HepG2 (cell line): ENCODE measurements around the gene CYP27B1. TPM values are rescaled to one million over a fixed set of nuclear protein-coding genes. Genes with fewer than 3 reads are reported as not detected.
A peak's percentile ranks its signal among the peaks of the same experiment; 100 is the strongest.

ENCODE experiments used
- ATF7 ChIP-seq, 2 experiments: fragments of 450-650 bp in 1 of 2; sonication (generic) in 1 of 2; formaldehyde crosslinking in 1 of 2; IDR thresholded peaks; 2 replicates each; pipeline versions ENCODE4 v1.4.0 to v1.6.1; 2016 to 2020; ENCODE audit warnings: antibody characterized with exemption in 1 of 2, mild to moderate bottlenecking in 1 of 2, missing genetic modification reagents in 1 of 2
- CREB1 ChIP-seq, 2 experiments: fragments of 450-650 bp in 1 of 2; IDR thresholded peaks; 2 replicates each; pipeline ENCODE4 v1.6.1; 2016 to 2017; ENCODE audit warnings: control low read depth in 1 of 2, mild to moderate bottlenecking in 1 of 2, missing compliant biosample characterization in 1 of 2, missing genetic modification characterization in 1 of 2
- GABPA ChIP-seq, 2 experiments: IDR thresholded peaks; 2 replicates each; pipeline ENCODE4 v1.6.1; 2011 to 2016; ENCODE audit warnings: low read depth in 2 of 2, low read length in 1 of 2, missing biosample characterization in 1 of 2, missing genetic modification characterization in 1 of 2
- GATA4 ChIP-seq: sonication (generic); IDR thresholded peaks from 2 replicates; pipeline ENCODE4 v1.6.1; 2016; ENCODE audit warnings: antibody characterized with exemption, low read depth, borderline replicate concordance
- HDAC2 ChIP-seq: sonication (generic); formaldehyde crosslinking; IDR thresholded peaks from 2 replicates; pipeline ENCODE4 v1.4.0; 2020; ENCODE audit warnings: missing genetic modification reagents
- JARID2 ChIP-seq: sonication (generic); formaldehyde crosslinking; IDR thresholded peaks from 2 replicates; pipeline ENCODE4 v1.8.1; 2023; ENCODE audit warnings: missing genetic modification reagents, inconsistent platforms; ENCODE audit not compliant: insufficient replicate concordance
- KDM5A ChIP-seq: fragments of 200-600 bp; sonication (generic); IDR thresholded peaks from 2 replicates; pipeline ENCODE4 v1.7.0; 2018; ENCODE audit warnings: antibody characterized with exemption, mild to moderate bottlenecking, low read length, borderline replicate concordance
- MAZ ChIP-seq, 2 experiments: sonication (generic) in 1 of 2; formaldehyde crosslinking in 1 of 2; IDR thresholded peaks; 2 replicates each; pipeline versions ENCODE4 v1.5.0 to v1.6.1; 2012 to 2020; ENCODE audit warnings: low read depth in 2 of 2, mild to moderate bottlenecking in 2 of 2, borderline replicate concordance in 1 of 2, improper control_type of control experiment in 1 of 2, low read length in 1 of 2, missing genetic modification reagents in 1 of 2, moderate library complexity in 1 of 2
- MBD4 ChIP-seq: IDR thresholded peaks from 2 replicates; pipeline ENCODE4 v1.6.1; 2012; ENCODE audit warnings: low read length, inconsistent platforms, borderline replicate concordance
- RELA ChIP-seq: sonication (generic); formaldehyde crosslinking; IDR thresholded peaks from 2 replicates; pipeline ENCODE4 v1.4.0; 2020; ENCODE audit warnings: missing genetic modification reagents
- SNRNP70 ChIP-seq: fragments of 200-400 bp; formaldehyde crosslinking; IDR thresholded peaks from 2 replicates; pipeline ENCODE4 v1.6.1; 2017; ENCODE audit warnings: mild to moderate bottlenecking, low read depth, low read length, moderate library complexity
- ZMYM3 ChIP-seq: sonication (generic); formaldehyde crosslinking; IDR thresholded peaks from 2 replicates; pipeline ENCODE4 v1.5.1; 2020; ENCODE audit warnings: mild to moderate bottlenecking, missing genetic modification reagents
- ZNF317 ChIP-seq: sonication (generic); formaldehyde crosslinking; IDR thresholded peaks from 2 replicates; pipeline ENCODE4 v1.5.0; 2020; ENCODE audit warnings: mild to moderate bottlenecking, missing genetic modification reagents
- ZNF326 ChIP-seq: sonication (generic); formaldehyde crosslinking; IDR thresholded peaks from 2 replicates; pipeline ENCODE4 v1.4.0; 2020; ENCODE audit warnings: missing genetic modification reagents, borderline replicate concordance
- ZNF329 ChIP-seq: sonication (generic); formaldehyde crosslinking; IDR thresholded peaks from 2 replicates; pipeline ENCODE4 v1.9.0; 2021; ENCODE audit warnings: low read depth, mild to moderate bottlenecking, missing genetic modification reagents
- ZNF746 ChIP-seq: sonication (generic); formaldehyde crosslinking; IDR thresholded peaks from 2 replicates; pipeline ENCODE4 v1.8.0; 2022; ENCODE audit warnings: mild to moderate bottlenecking, missing genetic modification reagents
- polyA plus RNA-seq, 8 experiments: library from polyadenylated mRNA; depleted of rRNA in 3 of 8; stranded (reverse) in 7 of 8; unstranded in 1 of 8; fragments of >200 nt; fragmentation: Illumina TruSeq in 4 of 8; extraction: Trizol in 4 of 8; gene quantifications; 2 replicates each; pipeline versions ENCODE4 v1.2.1 to v1.2.3, GENCODE V29; 2011 to 2016; ENCODE audit warnings: low read depth in 4 of 8, missing spikeins in 1 of 8, mixed read lengths in 1 of 8; ENCODE audit not compliant: insufficient read depth in 1 of 8
- total RNA-seq, 5 experiments: library from RNA; depleted of rRNA; stranded (reverse); fragments of >200 nt; fragmentation: Illumina TruSeq; extraction: Trizol; gene quantifications; 2 replicates each; pipeline ENCODE4 v1.2.3, GENCODE V29; 2016; ENCODE audit warnings: low read depth in 1 of 5
- TF ChIP-seq, protein P1 (sequence below), 2 experiments: fragments of 450-650 bp in 1 of 2; sonication (generic) in 1 of 2; formaldehyde crosslinking in 1 of 2; IDR thresholded peaks; 2 replicates each; pipeline versions ENCODE4 v1.6.1 to v1.8.0; 2016 to 2022; ENCODE audit warnings: antibody characterized with exemption in 1 of 2, mild to moderate bottlenecking in 1 of 2, missing genetic modification reagents in 1 of 2
- TF ChIP-seq, protein P2 (sequence below): sonication (generic); formaldehyde crosslinking; IDR thresholded peaks from 2 replicates; pipeline ENCODE4 v1.5.1; 2020; ENCODE audit warnings: missing genetic modification reagents, mild to moderate bottlenecking, borderline replicate concordance

The CYP27B1 gene
- total and polyA plus RNA-seq, 2 of the 13 experiments (the other 11 are each of a cell fraction or from before 2014, with no cell fraction given) = 2.3 to 3.0 TPM

DNA sequence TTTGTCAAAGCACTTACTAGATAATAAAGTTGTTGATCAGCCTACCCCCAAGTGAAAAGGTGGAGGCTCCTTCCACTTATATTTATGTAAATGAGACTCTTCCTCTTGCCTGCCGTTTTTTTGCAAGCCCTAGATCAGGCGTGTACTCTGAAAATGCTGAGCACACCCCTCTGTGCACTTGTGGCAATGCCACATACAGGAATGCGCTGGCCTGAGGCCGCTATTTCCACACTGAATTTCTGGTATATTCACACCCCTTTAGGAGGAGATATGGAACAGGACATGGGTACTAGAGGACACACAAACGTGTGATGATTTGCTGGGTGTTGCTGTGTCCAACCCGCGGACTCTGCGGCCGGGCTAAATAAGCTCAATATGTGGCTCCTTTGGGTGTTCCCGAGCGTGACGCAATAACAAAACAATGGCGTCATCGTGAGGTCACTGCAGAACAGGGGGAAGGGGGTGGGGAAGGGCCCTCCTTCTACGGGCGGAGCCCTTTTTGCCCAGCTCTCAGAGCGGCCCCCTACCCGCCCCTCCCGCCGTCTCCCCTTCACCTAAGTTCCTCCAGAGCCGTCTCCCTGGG, 22.6 kb downstream of the CYP27B1 start (continued):
- TF ChIP-seq, protein P1, sequence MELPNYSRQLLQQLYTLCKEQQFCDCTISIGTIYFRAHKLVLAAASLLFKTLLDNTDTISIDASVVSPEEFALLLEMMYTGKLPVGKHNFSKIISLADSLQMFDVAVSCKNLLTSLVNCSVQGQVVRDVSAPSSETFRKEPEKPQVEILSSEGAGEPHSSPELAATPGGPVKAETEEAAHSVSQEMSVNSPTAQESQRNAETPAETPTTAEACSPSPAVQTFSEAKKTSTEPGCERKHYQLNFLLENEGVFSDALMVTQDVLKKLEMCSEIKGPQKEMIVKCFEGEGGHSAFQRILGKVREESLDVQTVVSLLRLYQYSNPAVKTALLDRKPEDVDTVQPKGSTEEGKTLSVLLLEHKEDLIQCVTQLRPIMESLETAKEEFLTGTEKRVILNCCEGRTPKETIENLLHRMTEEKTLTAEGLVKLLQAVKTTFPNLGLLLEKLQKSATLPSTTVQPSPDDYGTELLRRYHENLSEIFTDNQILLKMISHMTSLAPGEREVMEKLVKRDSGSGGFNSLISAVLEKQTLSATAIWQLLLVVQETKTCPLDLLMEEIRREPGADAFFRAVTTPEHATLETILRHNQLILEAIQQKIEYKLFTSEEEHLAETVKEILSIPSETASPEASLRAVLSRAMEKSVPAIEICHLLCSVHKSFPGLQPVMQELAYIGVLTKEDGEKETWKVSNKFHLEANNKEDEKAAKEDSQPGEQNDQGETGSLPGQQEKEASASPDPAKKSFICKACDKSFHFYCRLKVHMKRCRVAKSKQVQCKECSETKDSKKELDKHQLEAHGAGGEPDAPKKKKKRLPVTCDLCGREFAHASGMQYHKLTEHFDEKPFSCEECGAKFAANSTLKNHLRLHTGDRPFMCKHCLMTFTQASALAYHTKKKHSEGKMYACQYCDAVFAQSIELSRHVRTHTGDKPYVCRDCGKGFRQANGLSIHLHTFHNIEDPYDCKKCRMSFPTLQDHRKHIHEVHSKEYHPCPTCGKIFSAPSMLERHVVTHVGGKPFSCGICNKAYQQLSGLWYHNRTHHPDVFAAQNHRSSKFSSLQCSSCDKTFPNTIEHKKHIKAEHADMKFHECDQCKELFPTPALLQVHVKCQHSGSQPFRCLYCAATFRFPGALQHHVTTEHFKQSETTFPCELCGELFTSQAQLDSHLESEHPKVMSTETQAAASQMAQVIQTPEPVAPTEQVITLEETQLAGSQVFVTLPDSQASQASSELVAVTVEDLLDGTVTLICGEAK (IDR thresholded peaks at IDR 0.05) = no peak
- TF ChIP-seq, protein P1 (CRISPR knock-in tag; IDR thresholded peaks at IDR 0.05) = no peak
- TF ChIP-seq CREB1 (IDR thresholded peaks at IDR 0.05) = peak; percentile 95
- TF ChIP-seq CREB1 (CRISPR knock-in tag; IDR thresholded peaks at IDR 0.05) = peak; percentile 97; the same call in 1 of the 2 replicates
- no peak for TF ChIP-seq HDAC2
- no peak for TF ChIP-seq SNRNP70
- no peak for TF ChIP-seq ZNF326 (CRISPR knock-in tag)
- TF ChIP-seq ZMYM3 (CRISPR knock-in tag) = 0 out of 2 replicates have a peak, but pooled peaks have one; percentile 2
- no peak for TF ChIP-seq GABPA (IDR thresholded peaks at IDR 0.05; ENCODE audit: low read depth, low read length)
- TF ChIP-seq GABPA (CRISPR knock-in tag; IDR thresholded peaks at IDR 0.05; ENCODE audit: low read depth) = no peak
- peak; percentile 63; the same call in 1 of the 2 replicates for TF ChIP-seq ZNF317 (CRISPR knock-in tag)
- TF ChIP-seq, protein P2, sequence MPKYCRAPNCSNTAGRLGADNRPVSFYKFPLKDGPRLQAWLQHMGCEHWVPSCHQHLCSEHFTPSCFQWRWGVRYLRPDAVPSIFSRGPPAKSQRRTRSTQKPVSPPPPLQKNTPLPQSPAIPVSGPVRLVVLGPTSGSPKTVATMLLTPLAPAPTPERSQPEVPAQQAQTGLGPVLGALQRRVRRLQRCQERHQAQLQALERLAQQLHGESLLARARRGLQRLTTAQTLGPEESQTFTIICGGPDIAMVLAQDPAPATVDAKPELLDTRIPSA (CRISPR knock-in tag) = no peak
- no peak for TF ChIP-seq RELA
- no peak for TF ChIP-seq JARID2 (CRISPR knock-in tag)
- TF ChIP-seq GATA4 = peak; percentile 21; the same call in 1 of the 2 replicates
- no peak for TF ChIP-seq ATF7 (IDR thresholded peaks at IDR 0.05)
- TF ChIP-seq ATF7 (CRISPR knock-in tag; IDR thresholded peaks at IDR 0.05) = 0 out of 2 replicates have a peak, but pooled peaks have one; percentile 84
- TF ChIP-seq KDM5A = 0 out of 2 replicates have a peak, but pooled peaks have one; percentile 55
- TF ChIP-seq ZNF746 (CRISPR knock-in tag) = peak; percentile 41; the same call in 1 of the 2 replicates
- TF ChIP-seq ZNF329 (CRISPR knock-in tag) = no peak
- TF ChIP-seq MAZ (IDR thresholded peaks at IDR 0.05; ENCODE audit: borderline replicate concordance, low read depth, low read length) = no peak
- TF ChIP-seq MAZ (CRISPR knock-in tag; IDR thresholded peaks at IDR 0.05; ENCODE audit: low read depth) = no peak
- TF ChIP-seq MBD4 = no peak
